Aorta (tissue), 5 donors: ENCODE measurements around the gene CIB4. TPM values are rescaled to one million over a fixed set of nuclear protein-coding genes. Genes with fewer than 3 reads are reported as not detected.
A peak's percentile ranks its signal among the peaks of the same experiment; 100 is the strongest.

Experiments used
- ATAC-seq: fragments of 200-7000 bp; cut with Tn5 transposase; one replicate; pipeline ENCODE4 v1.9.1; 2022; ENCODE audit warnings: moderate library complexity; ENCODE audit not compliant: low FRiP score
- DNase-seq, 2 donors: peaks; one replicate each; pipeline ENCODE4 v3.0.0-alpha.2; 2020
- H3K27ac ChIP-seq, 2 donors: one replicate each; pipeline ENCODE4 v1.5.1; 2013; ENCODE audit warnings: low read length in 2 of 2, mild to moderate bottlenecking in 2 of 2, moderate library complexity in 2 of 2, control low read depth in 1 of 2, inconsistent platforms in 1 of 2, low read depth in 1 of 2
- H3K27me3 ChIP-seq, 2 donors: one replicate each; pipeline ENCODE4 v1.6.1; 2013; ENCODE audit warnings: control low read depth in 1 of 2, low read length in 1 of 2, mild to moderate bottlenecking in 1 of 2, moderate library complexity in 1 of 2; ENCODE audit not compliant: insufficient read depth in 2 of 2, control insufficient read depth in 1 of 2
- H3K36me3 ChIP-seq, 2 donors: one replicate each; pipeline ENCODE4 v1.6.1; 2013; ENCODE audit warnings: control low read depth in 1 of 2, low read length in 1 of 2, mild to moderate bottlenecking in 1 of 2; ENCODE audit not compliant: insufficient read depth in 2 of 2, control insufficient read depth in 1 of 2
- H3K4me1 ChIP-seq, 2 donors: one replicate each; pipeline ENCODE4 v1.6.1; 2013; ENCODE audit warnings: low read length in 2 of 2, control low read depth in 1 of 2, mild to moderate bottlenecking in 1 of 2, moderate library complexity in 1 of 2; ENCODE audit not compliant: insufficient read depth in 2 of 2, control insufficient read depth in 1 of 2
- H3K4me3 ChIP-seq, 2 donors: one replicate each; pipeline ENCODE4 v1.5.1; 2013; ENCODE audit warnings: low read length in 2 of 2, control low read depth in 1 of 2, mild to moderate bottlenecking in 1 of 2
- H3K9me3 ChIP-seq: one replicate; pipeline ENCODE4 v1.6.1; 2013; ENCODE audit warnings: mild to moderate bottlenecking, low read length; ENCODE audit not compliant: control insufficient read depth
- WGBS, 2 donors: extraction: QIAGEN DNeasy Blood & Tissue Kit; methylation state at CpG; one replicate each; pipeline ENCODE4 v1.1.7; 2013; 5-methylcytosine and 5-hydroxymethylcytosine counted together
- intact Hi-C, 2 donors: fragments of 100-400 bp; cut with DNase I; formaldehyde crosslinking; loops; one replicate each; pipeline versions ENCODE4 v1.14.2 to v1.15.0; 2022
- polyA plus RNA-seq, 2 donors: library from polyadenylated mRNA; stranded (reverse); fragments of 200-250 nt; gene quantifications; one replicate each; pipeline ENCODE4 v1.2.3, GENCODE V29; 2013
- total RNA-seq, 2 donors: library from RNA; stranded (reverse); fragmentation: NEBNext Ultra II Directional; extraction: Animal tissue kit (Norgen Biotek cat#: 25700); gene quantifications; one replicate each; pipeline ENCODE4 v1.2.1, GENCODE V29; 2021
- donor health status: healthy with polysubstance abuse.
- donor health status: Bipolar disorder and iron deficiency.
- donor health status: DM: no; HTN: no; CAD: no.
- donor health status: DM: no; HTN: no; CAD: no.
- donor health status: DM: yes; HTN: yes; CAD: no.

CIB4 gene
- total and polyA plus RNA-seq, 4 donors = 0.60 TPM; not detected in 3

GRCh38 chr2:26642429-26642828 is 1.3 kb upstream of the CIB4 start:
- Histone ChIP-seq H3K4me3 (no peak overlapping the region), H3K4me1 (no peaks in the 10 kb centered on the region), H3K36me3 (no peaks in the 10 kb centered on the region), H3K9me3 (no peaks in the 10 kb centered on the region), H3K27me3 (no peaks in the 10 kb centered on the region), H3K27ac (no peak overlapping the region)
- ATAC-seq (no peak), DNase-seq (no peak)
- WGBS, 2 donors = 82 to 83% methylated on average over 3 of the region's 3 CpGs
- intact Hi-C loops = no loop called here

DNA sequence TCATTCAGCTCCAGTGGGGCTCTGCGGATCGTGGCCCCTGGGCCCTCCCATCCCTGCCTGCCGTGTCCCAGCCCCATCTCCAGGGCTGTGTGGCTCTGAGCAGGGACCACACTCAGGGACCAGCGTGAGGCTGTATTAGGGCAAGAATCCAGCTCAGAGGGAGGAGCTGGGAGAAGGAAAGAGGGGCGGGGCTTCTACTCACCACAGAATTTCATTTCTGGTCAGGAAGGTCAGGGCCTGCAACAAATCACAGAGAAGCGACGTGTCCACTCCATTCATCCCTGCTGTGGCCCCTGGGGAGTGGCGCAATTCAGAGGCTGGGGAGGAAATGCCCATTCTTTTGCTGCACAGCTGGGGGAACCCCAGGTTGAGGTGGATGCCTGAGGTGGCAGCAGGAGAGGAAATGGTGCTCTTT is 828 bp downstream of the CIB4 start:
- no peaks in the 10 kb centered on the region for H3K9me3 ChIP-seq
- no peak overlapping the region for H3K27ac ChIP-seq
- intact Hi-C loops = no loop called here
- no peaks in the 10 kb centered on the region for H3K36me3 ChIP-seq
- DNase-seq (no peak), ATAC-seq (no peak)
- H3K4me1 ChIP-seq = no peaks in the 10 kb centered on the region
- no peak overlapping the region for H3K4me3 ChIP-seq
- 61 to 65% methylated on average over 8 of the region's 8 CpGs for WGBS, 2 donors
- H3K27me3 ChIP-seq = no peaks in the 10 kb centered on the region

DNA sequence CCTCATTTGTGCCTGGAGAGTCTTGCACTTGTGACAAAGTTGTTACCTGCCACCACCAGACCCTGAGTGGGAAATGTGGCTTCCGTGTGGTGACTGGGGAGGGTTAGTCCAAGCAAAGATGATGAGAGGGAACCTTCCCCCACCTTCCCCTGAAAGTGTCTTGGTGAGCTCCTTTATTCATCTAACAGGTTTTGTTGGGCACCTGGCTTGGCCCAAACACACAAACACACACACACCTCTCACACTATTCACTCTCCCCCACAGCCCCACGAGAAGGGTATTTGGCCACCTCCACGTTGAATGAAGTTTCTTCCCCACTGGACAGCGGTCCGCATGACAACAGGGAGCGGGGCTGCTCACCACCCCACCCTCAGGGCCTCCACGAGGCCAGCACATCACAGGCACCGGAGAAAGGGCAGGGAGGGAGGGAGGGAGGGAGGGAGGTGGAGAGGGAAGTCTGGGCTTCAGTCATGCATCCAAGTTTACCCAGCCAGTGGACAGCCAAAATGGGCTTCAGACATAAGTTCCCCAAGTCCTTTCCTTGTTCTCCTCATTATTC is 1.4 kb downstream of the CIB4 start:
- ATAC-seq = no peak
- Histone ChIP-seq H3K27me3 (no peaks in the 10 kb centered on the region), H3K9me3 (no peaks in the 10 kb centered on the region), H3K36me3 (no peaks in the 10 kb centered on the region), H3K4me3 (no peak overlapping the region), H3K4me1 (no peaks in the 10 kb centered on the region), H3K27ac (no peak overlapping the region)
- intact Hi-C loops = no loop called here
- 83 to 87% methylated on average over 8 of the region's 8 CpGs for WGBS, 2 donors
- DNase-seq = no peak

DNA sequence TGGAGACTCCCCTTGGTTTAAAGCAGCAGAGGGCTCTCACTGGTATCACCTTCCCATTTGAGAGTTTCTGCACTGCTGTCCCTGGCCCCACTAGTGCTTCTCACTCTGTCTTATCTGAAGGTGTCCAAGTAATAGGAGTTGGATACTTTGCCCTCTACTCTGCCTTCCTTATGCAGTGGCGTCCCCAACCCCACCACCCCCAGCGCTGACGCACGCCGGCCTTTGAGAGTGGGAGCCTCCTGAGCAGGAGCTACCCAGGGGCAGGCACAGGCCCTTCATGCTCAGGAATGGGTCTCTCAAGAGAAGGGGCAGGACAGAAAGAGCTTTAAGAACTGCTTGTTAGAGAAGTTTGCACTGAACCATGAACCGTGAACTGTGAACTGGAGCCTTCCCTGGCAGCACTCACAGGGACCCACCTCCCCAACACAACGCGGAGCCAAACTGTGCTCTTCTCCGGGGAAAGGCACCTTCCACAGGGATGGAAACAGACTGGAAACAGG is 3.3 kb downstream of the CIB4 start:
- ATAC-seq (no peak), DNase-seq (no peak)
- WGBS, 2 donors = 95% methylated on average over 9 of the region's 9 CpGs
- no peaks in the 10 kb centered on the region for H3K4me1 ChIP-seq
- no peak overlapping the region for H3K27ac ChIP-seq
- no peaks in the 10 kb centered on the region for H3K27me3 ChIP-seq
- no peaks in the 10 kb centered on the region for H3K9me3 ChIP-seq
- no peak overlapping the region for H3K4me3 ChIP-seq
- H3K36me3 ChIP-seq = no peaks in the 10 kb centered on the region
- intact Hi-C loops = no loop called here

DNA sequence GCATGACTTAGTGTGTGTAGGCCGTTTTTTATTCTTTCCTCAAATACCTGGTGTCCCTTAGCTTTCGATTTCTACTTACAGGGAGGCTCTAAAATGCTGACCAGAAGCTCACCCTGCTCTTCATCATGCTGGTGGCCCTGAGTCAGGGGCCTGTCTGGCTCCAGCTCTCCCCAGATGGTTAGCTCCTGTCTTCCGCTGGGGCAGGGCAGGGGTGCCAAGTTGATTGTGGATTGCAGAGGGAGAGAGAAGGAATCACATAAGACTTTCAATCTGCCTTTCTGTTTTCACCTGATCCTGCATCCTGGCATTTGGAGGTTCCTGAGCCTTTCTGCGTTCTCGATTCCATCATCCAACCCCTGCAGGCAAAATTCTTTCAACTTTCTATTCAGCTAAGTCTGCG is 4.2 kb downstream of the CIB4 start:
- H3K27me3 ChIP-seq = no peaks in the 10 kb centered on the region
- no peaks in the 10 kb centered on the region for H3K36me3 ChIP-seq
- H3K4me3 ChIP-seq = no peak overlapping the region
- WGBS, 2 donors = 91 to 94% methylated on average over 6 of the region's 6 CpGs
- intact Hi-C loops = no loop called here
- no peaks in the 10 kb centered on the region for H3K9me3 ChIP-seq
- H3K4me1 ChIP-seq = no peaks in the 10 kb centered on the region
- ATAC-seq (no peak), DNase-seq (no peak)
- H3K27ac ChIP-seq = no peak overlapping the region

GRCh38 chr2:26635401-26635800 is 5.8 kb downstream of the CIB4 start:
- Histone ChIP-seq H3K4me1 (no peaks in the 10 kb centered on the region), H3K9me3 (no peaks in the 10 kb centered on the region), H3K27me3 (no peaks in the 10 kb centered on the region), H3K4me3 (no peak overlapping the region), H3K36me3 (no peaks in the 10 kb centered on the region), H3K27ac (no peak overlapping the region)
- ATAC-seq (no peak), DNase-seq (no peak)
- 94 to 95% methylated on average over 3 of the region's 3 CpGs for WGBS, 2 donors
- intact Hi-C loops = no loop called here

DNA sequence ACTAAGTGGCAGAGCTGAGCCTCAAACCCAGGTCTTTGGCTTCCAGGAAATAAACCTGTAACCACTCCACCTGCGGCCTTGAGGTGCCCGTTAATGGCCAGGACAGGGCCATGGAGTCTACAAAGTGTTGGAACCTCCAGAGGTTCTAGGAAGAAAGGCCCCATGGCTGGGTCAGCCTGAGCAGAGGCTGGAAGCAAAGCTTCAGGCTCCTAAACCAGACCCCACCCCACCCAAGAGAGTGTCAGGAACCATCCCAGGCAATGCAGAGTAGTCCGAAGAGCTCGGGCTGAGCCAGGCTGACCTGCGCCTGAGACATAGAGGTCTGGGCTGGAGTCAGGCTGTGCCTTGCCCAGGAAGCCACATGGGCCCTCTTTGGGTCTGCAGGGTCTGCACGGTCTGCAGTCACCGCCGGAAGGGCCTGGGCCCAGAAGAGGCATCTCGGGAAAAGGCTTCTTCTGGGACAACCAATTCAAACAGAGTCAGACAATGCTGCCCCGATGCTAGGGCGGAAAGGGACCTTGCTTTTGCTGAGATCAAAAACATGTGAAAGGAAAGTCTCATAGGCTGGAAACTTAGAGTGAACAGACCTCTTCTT is 6.4 kb downstream of the CIB4 start:
- 96% methylated on average over 11 of the region's 11 CpGs for WGBS, 2 donors
- no peak for DNase-seq
- intact Hi-C loops = no loop called here
- H3K4me1 ChIP-seq = no peaks in the 10 kb centered on the region
- no peak overlapping the region for H3K27ac ChIP-seq
- H3K27me3 ChIP-seq = no peaks in the 10 kb centered on the region
- H3K4me3 ChIP-seq = no peak overlapping the region
- no peak for ATAC-seq
- no peaks in the 10 kb centered on the region for H3K36me3 ChIP-seq
- no peaks in the 10 kb centered on the region for H3K9me3 ChIP-seq

GRCh38 chr2:26633993-26634595 is 7.1 kb downstream of the CIB4 start:
- no peak overlapping the region for H3K27ac ChIP-seq
- 85 to 89% methylated on average over 7 of the region's 7 CpGs for WGBS, 2 donors
- no peak for ATAC-seq
- no peaks in the 10 kb centered on the region for H3K36me3 ChIP-seq
- intact Hi-C loops = no loop called here
- no peaks in the 10 kb centered on the region for H3K9me3 ChIP-seq
- DNase-seq = no peak
- H3K4me1 ChIP-seq = no peaks in the 10 kb centered on the region
- H3K27me3 ChIP-seq = no peaks in the 10 kb centered on the region
- no peak overlapping the region for H3K4me3 ChIP-seq

GRCh38 chr2:26633351-26633945 is 7.7 kb downstream of the CIB4 start:
- no peaks in the 10 kb centered on the region for H3K4me1 ChIP-seq
- ATAC-seq = no peak
- H3K9me3 ChIP-seq = no peaks in the 10 kb centered on the region
- H3K27me3 ChIP-seq = no peaks in the 10 kb centered on the region
- 39 to 47% methylated on average over 13 of the region's 13 CpGs for WGBS, 2 donors
- H3K4me3 ChIP-seq = no peak overlapping the region
- H3K27ac ChIP-seq = no peak overlapping the region
- intact Hi-C loops = no loop called here
- H3K36me3 ChIP-seq = no peaks in the 10 kb centered on the region
- peak in 1 of 2 donors; percentile 51 for DNase-seq
